Right lobe of liver (tissue), 4 donors: ENCODE results near the gene PFKP.

Experiments
- CTCF ChIP-seq, 4 donors: fragments of 200-600 bp in 3 of 4; fragments of 450-650 bp in 1 of 4; IDR thresholded peaks; one replicate each; pipeline versions ENCODE4 v1.5.1 to v1.8.0; 2016 to 2022; ENCODE audit warnings: antibody characterized with exemption in 4 of 4, mild to moderate bottlenecking in 2 of 4
- POLR2A ChIP-seq: fragments of 450-650 bp; IDR thresholded peaks from one replicate; pipeline ENCODE4 v1.6.1; 2017; ENCODE audit warnings: antibody characterized with exemption, mild to moderate bottlenecking
- donor health status: DM: no; HTN: no; CAD: no.
- donor health status: DM: no; HTN: no; CAD: no.
- donor health status: DM: no; HTN: yes; CAD: no.

- TF ChIP-seq POLR2A (no peak), CTCF (IDR thresholded peaks at IDR 0.05) (no peak)
These were observed 31.3 kb downstream of the PFKP start for GRCh38 chr10:3098689-3099088.
